WTC11 (cell line): ENCODE measurements around the gene UHRF1. TPM values are rescaled to one million over a fixed set of nuclear protein-coding genes. Genes with fewer than 3 reads are reported as not detected.

Experiments used
- ATAC-seq: fragments of 200-7000 bp; cut with Tn5 transposase; 2 replicates; pipeline ENCODE4 v1.10.0; 2021; ENCODE audit warnings: mild to moderate bottlenecking, moderate library complexity
- CTCF ChIA-PET: fragments of 300-600 bp; sonication (Branson Sonifier 250); formaldehyde crosslinking; loops from one replicate; lab custom pipeline; 2021; ENCODE audit warnings: antibody characterized with exemption; lab: Charles Lee
- POLR2A ChIA-PET: fragments of 350-600 bp; sonication (Branson Sonifier 250); formaldehyde crosslinking; loops from one replicate; lab custom pipeline; 2021; ENCODE audit warnings: antibody characterized with exemption; lab: Charles Lee
- DNase-seq: peaks from one replicate; pipeline ENCODE4 v3.0.0; 2021; ENCODE audit warnings: low spot score
- H3K27ac Mint-ChIP-seq: 2 replicates; pipeline ENCODE4 v1.8.0; 2021; ENCODE audit warnings: mixed read lengths
- H3K27me3 Mint-ChIP-seq: 2 replicates; pipeline ENCODE4 v1.8.0; 2021; ENCODE audit warnings: low read depth, mild to moderate bottlenecking, moderate library complexity, mixed read lengths
- H3K36me3 Mint-ChIP-seq: 2 replicates; pipeline ENCODE4 v1.8.0; 2021; ENCODE audit warnings: mixed read lengths
- H3K4me1 Mint-ChIP-seq: 2 replicates; pipeline ENCODE4 v1.8.0; 2022; ENCODE audit warnings: mixed read lengths
- H3K4me3 Mint-ChIP-seq: 2 replicates; pipeline ENCODE4 v1.8.0; 2021; ENCODE audit warnings: mild to moderate bottlenecking, moderate library complexity, mixed read lengths
- H3K9me3 Mint-ChIP-seq: 2 replicates; pipeline ENCODE4 v1.8.0; 2021; ENCODE audit warnings: mixed read lengths
- AR ChIP-seq: fragments of 250-450 bp; sonication (Bioruptor Pico); IDR thresholded peaks from 2 replicates; pipeline ENCODE4 v1.9.0; 2021; ENCODE audit warnings: mild to moderate bottlenecking
- ATF1 ChIP-seq: sonication (generic); formaldehyde crosslinking; IDR thresholded peaks from 2 replicates; pipeline ENCODE4 v1.8.1; 2023; ENCODE audit warnings: mild to moderate bottlenecking, moderate library complexity, missing genetic modification reagents
- CBFB ChIP-seq: sonication (generic); formaldehyde crosslinking; IDR thresholded peaks from 2 replicates; pipeline ENCODE4 v1.8.1; 2022; ENCODE audit warnings: mild to moderate bottlenecking, low read depth, missing genetic modification reagents
- E2F4 ChIP-seq: sonication (generic); formaldehyde crosslinking; IDR thresholded peaks from 2 replicates; pipeline ENCODE4 v1.8.1; 2022; ENCODE audit warnings: low read depth, mild to moderate bottlenecking, moderate library complexity, missing genetic modification reagents, borderline replicate concordance
- ERG ChIP-seq: fragments of 250-450 bp; sonication (Bioruptor Pico); IDR thresholded peaks from 2 replicates; pipeline ENCODE4 v1.8.0; 2021; ENCODE audit warnings: mild to moderate bottlenecking
- FOXP1 ChIP-seq: sonication (generic); formaldehyde crosslinking; IDR thresholded peaks from 2 replicates; pipeline ENCODE4 v1.8.0; 2022; ENCODE audit warnings: missing genetic modification reagents, mild to moderate bottlenecking, moderate library complexity, borderline replicate concordance
- FOXP4 ChIP-seq: sonication (generic); formaldehyde crosslinking; IDR thresholded peaks from 2 replicates; pipeline ENCODE4 v1.8.0; 2022; ENCODE audit warnings: mild to moderate bottlenecking, missing genetic modification reagents
- IRF2 ChIP-seq: sonication (generic); formaldehyde crosslinking; IDR thresholded peaks from 2 replicates; pipeline ENCODE4 v1.8.0; 2022; ENCODE audit warnings: low read depth, missing genetic modification reagents, borderline replicate concordance
- JAZF1 ChIP-seq: fragments of 250-450 bp; sonication (Bioruptor Pico); IDR thresholded peaks from 2 replicates; pipeline ENCODE4 v1.9.0; 2021; ENCODE audit warnings: moderate library complexity, mild to moderate bottlenecking, inconsistent platforms
- MAX ChIP-seq: sonication (generic); formaldehyde crosslinking; IDR thresholded peaks from 2 replicates; pipeline ENCODE4 v1.8.0; 2022; ENCODE audit warnings: mild to moderate bottlenecking, missing genetic modification reagents
- MLX ChIP-seq: sonication (generic); formaldehyde crosslinking; IDR thresholded peaks from 2 replicates; pipeline ENCODE4 v1.8.1; 2023; ENCODE audit warnings: mild to moderate bottlenecking, missing genetic modification reagents, moderate library complexity
- NFYB ChIP-seq: sonication (generic); formaldehyde crosslinking; conservative IDR thresholded peaks from 2 replicates; pipeline ENCODE4 v1.8.0; 2022; ENCODE audit warnings: low read depth, missing genetic modification reagents
- NR2C2 ChIP-seq: sonication (generic); formaldehyde crosslinking; IDR thresholded peaks from 2 replicates; pipeline ENCODE4 v1.8.0; 2022; ENCODE audit warnings: mild to moderate bottlenecking, missing genetic modification reagents
- TEAD1 ChIP-seq: sonication (generic); formaldehyde crosslinking; IDR thresholded peaks from 2 replicates; pipeline ENCODE4 v1.8.0; 2022; ENCODE audit warnings: mild to moderate bottlenecking, missing genetic modification reagents
- ZNF281 ChIP-seq: sonication (generic); formaldehyde crosslinking; IDR thresholded peaks from 2 replicates; pipeline ENCODE4 v1.8.0; 2023; ENCODE audit warnings: mild to moderate bottlenecking, missing genetic modification reagents
- ZNF425 ChIP-seq: fragments of 250-450 bp; sonication (Bioruptor Pico); conservative IDR thresholded peaks from 2 replicates; pipeline ENCODE4 v1.9.0; 2021; ENCODE audit warnings: mild to moderate bottlenecking
- ZNF532 ChIP-seq: fragments of 250-450 bp; sonication (Bioruptor Pico); IDR thresholded peaks from 2 replicates; pipeline ENCODE4 v1.9.0; 2021; ENCODE audit warnings: mild to moderate bottlenecking, borderline replicate concordance
- total RNA-seq: library from RNA; stranded (reverse); gene quantifications from 3 replicates; pipeline ENCODE4 v1.2.3, GENCODE V29; 2021

Gene UHRF1
- total RNA-seq, 1 experiment from 2014 or later: 42.5 TPM

GRCh38 chr19:4902796-4903195 lies 6.5 kb upstream of the UHRF1 start, which contains the start of gene ARRDC5:
TSS of gene ARRDC5 (minus strand) at chr19:4902896. CDS start at chr19:4902825, 71 bp downstream.
- POLR2A ChIA-PET: no interaction called here
- no peak within 1 kb of the TSS for H3K4me3 Mint-ChIP-seq
- no peak for TF ChIP-seq CBFB (CRISPR knock-in tag)
- TF ChIP-seq ATF1 (CRISPR knock-in tag): no peak
- TF ChIP-seq TEAD1 (CRISPR knock-in tag): no peak
- TF ChIP-seq MLX (CRISPR knock-in tag): no peak
- TF ChIP-seq NFYB (CRISPR knock-in tag): no peak
- no peak for TF ChIP-seq ERG (CRISPR knock-in tag)
- TF ChIP-seq FOXP4 (CRISPR knock-in tag): no peak
- no peak for TF ChIP-seq ZNF281
- TF ChIP-seq MAX (CRISPR knock-in tag): no peak
- no peak for TF ChIP-seq NR2C2 (CRISPR knock-in tag)
- no peak for TF ChIP-seq E2F4 (CRISPR knock-in tag)
- TF ChIP-seq FOXP1: no peak
- no peaks in the 10 kb centered on the region for H3K4me1 Mint-ChIP-seq
- DNase-seq: no peak
- no peak within 1 kb of the TSS; the same call in 1 of the 2 replicates for H3K27ac Mint-ChIP-seq
- no peaks in the 10 kb centered on the region for H3K36me3 Mint-ChIP-seq
- no peak for ATAC-seq
- peaks cover 51% of the 10 kb centered on the region for H3K27me3 Mint-ChIP-seq
- CTCF ChIA-PET: interaction anchor here (0.8 to 1.2 kb wide), 2 partner anchors 35 to 51 kb away, joined by 3 read pairs; no protein-coding TSS in a partner anchor
- no peaks in the 10 kb centered on the region for H3K9me3 Mint-ChIP-seq

- Mint-ChIP-seq H3K36me3 (no peaks in the 10 kb centered on the region), H3K27ac (no peak overlapping the region), H3K4me3 (no peak overlapping the region), H3K4me1 (peaks cover 5% of the 10 kb centered on the region), H3K9me3 (no peaks in the 10 kb centered on the region), H3K27me3 (peaks cover 52% of the 10 kb centered on the region)
- POLR2A ChIA-PET: no interaction called here
- ATAC-seq (no peak), DNase-seq (no peak)
- CTCF ChIA-PET: no interaction called here
- TF ChIP-seq AR (no peak), IRF2 (CRISPR knock-in tag) (no peak), ZNF425 (CRISPR knock-in tag) (no peak), ZNF532 (CRISPR knock-in tag) (no peak), JAZF1 (no peak)
These were observed 4.8 kb upstream of the UHRF1 start for GRCh38 chr19:4904481-4904880.
